Measurements from ENCODE around the gene YES1. TPM values are rescaled to one million over a fixed set of nuclear protein-coding genes. Genes with fewer than 3 reads are reported as not detected.
"Not testable (repeated sequence)": the region's sequence is repeated elsewhere in the genome, so short reads cannot be mapped to it uniquely, and the experiment has no call there.

Gene YES1
- total RNA-seq, 2 experiments from 2014 or later: 22.6 to 22.8 TPM

GRCh38 chr18:809228-809627 lies 2.8 kb downstream of the YES1 start:
- H3K4me1 Mint-ChIP-seq (ENCODE audit: low read depth): peaks cover 68% of the 10 kb centered on the region
- ATAC-seq; DNase-seq; POLR2A ChIA-PET; H3K27me3 Mint-ChIP-seq (ENCODE audit: low read depth); H3K9me3 Mint-ChIP-seq (ENCODE audit: insufficient read depth): not testable (repeated sequence)
- CTCF ChIA-PET: interaction anchor here (2.6 to 10.3 kb wide), 2 partner anchors 22 to 67 kb away, joined by 14 to 170 read pairs; no protein-coding TSS in a partner anchor
- peak overlapping the region; percentile 93 for H3K4me3 Mint-ChIP-seq
- peak overlapping the region; percentile 48 for H3K27ac Mint-ChIP-seq
- H3K36me3 Mint-ChIP-seq (ENCODE audit: low read depth): peaks cover 33% of the 10 kb centered on the region

- H3K36me3 Mint-ChIP-seq (ENCODE audit: low read depth): peaks cover 33% of the 10 kb centered on the region
- H3K4me3 Mint-ChIP-seq: peak overlapping the region; percentile 47
- H3K27me3 Mint-ChIP-seq (ENCODE audit: low read depth): no peaks in the 10 kb centered on the region
- H3K27ac Mint-ChIP-seq: peak overlapping the region; percentile 55
- no peak for DNase-seq
- ATAC-seq: no peak
- H3K9me3 Mint-ChIP-seq (ENCODE audit: insufficient read depth): no peaks in the 10 kb centered on the region
- ChIA-PET CTCF (interaction anchor here (1.8 to 10.3 kb wide), 2 partner anchors 22 to 23 kb away, joined by 18 to 170 read pairs; no protein-coding TSS in a partner anchor), POLR2A (interaction anchor here (0.8 to 1.3 kb wide), 2 partner anchors 22 to 1763 kb away, joined by 3 to 5 read pairs; partner anchors contain the start of genes METTL4 and NDC80)
- H3K4me1 Mint-ChIP-seq (ENCODE audit: low read depth): peaks cover 64% of the 10 kb centered on the region
Observed at GRCh38 chr18:808502-808901, 3.5 kb downstream of the YES1 start.

GRCh38 chr18:808086-808485 lies 4.0 kb downstream of the YES1 start:
- Mint-ChIP-seq H3K36me3 (ENCODE audit: low read depth) (peaks cover 33% of the 10 kb centered on the region), H3K4me1 (ENCODE audit: low read depth) (peaks cover 65% of the 10 kb centered on the region), H3K9me3 (ENCODE audit: insufficient read depth) (no peaks in the 10 kb centered on the region), H3K27me3 (ENCODE audit: low read depth) (no peaks in the 10 kb centered on the region), H3K4me3 (peak overlapping the region; percentile 47), H3K27ac (peak overlapping the region; percentile 45)
- ChIA-PET POLR2A (interaction anchor here (0.8 to 1.4 kb wide), 4 partner anchors 9 to 1763 kb away, joined by 3 to 5 read pairs (median 5); partner anchors contain the start of genes METTL4 and NDC80), CTCF (interaction anchor here (1.0 to 1.8 kb wide), 4 partner anchors 15 to 67 kb away, joined by 3 to 18 read pairs (median 4); no protein-coding TSS in a partner anchor)
- DNase-seq (no peak), ATAC-seq (no peak)

- peaks cover 37% of the 10 kb centered on the region for H3K36me3 Mint-ChIP-seq (ENCODE audit: low read depth)
- DNase-seq (no peak), ATAC-seq (no peak)
- H3K9me3 Mint-ChIP-seq (ENCODE audit: insufficient read depth): no peaks in the 10 kb centered on the region
- ChIA-PET CTCF (interaction anchor here (0.9 to 2.3 kb wide), 4 partner anchors 8 to 28 kb away, joined by 3 to 36 read pairs (median 3); no protein-coding TSS in a partner anchor), POLR2A (no interaction called here)
- peak overlapping the region; percentile 75 for H3K27ac Mint-ChIP-seq
- peak overlapping the region; percentile 72 for H3K4me3 Mint-ChIP-seq
- peaks cover 70% of the 10 kb centered on the region for H3K4me1 Mint-ChIP-seq (ENCODE audit: low read depth)
- no peaks in the 10 kb centered on the region for H3K27me3 Mint-ChIP-seq (ENCODE audit: low read depth)
Observed at GRCh38 chr18:805755-806110, 6.3 kb downstream of the YES1 start.

- Mint-ChIP-seq H3K36me3 (ENCODE audit: low read depth) (peaks cover 41% of the 10 kb centered on the region), H3K9me3 (ENCODE audit: insufficient read depth) (no peaks in the 10 kb centered on the region), H3K27me3 (ENCODE audit: low read depth) (no peaks in the 10 kb centered on the region), H3K27ac (peak overlapping the region; percentile 75), H3K4me3 (peak overlapping the region; percentile 72), H3K4me1 (ENCODE audit: low read depth) (peaks cover 73% of the 10 kb centered on the region)
- ChIA-PET POLR2A (interaction anchor here (1.0 kb wide), 1 partner anchor 26 kb away, joined by 3 read pairs; no protein-coding TSS in a partner anchor), CTCF (interaction anchor here (0.9 to 2.3 kb wide), 4 partner anchors 9 to 29 kb away, joined by 3 to 36 read pairs (median 3); no protein-coding TSS in a partner anchor)
- ATAC-seq: peak; percentile 59
- no peak for DNase-seq
Observed at GRCh38 chr18:805008-805754, 6.9 kb downstream of the YES1 start.

GRCh38 chr18:801137-801536 lies 10.9 kb downstream of the YES1 start:
- no peaks in the 10 kb centered on the region for H3K9me3 Mint-ChIP-seq (ENCODE audit: insufficient read depth)
- ATAC-seq (no peak), DNase-seq (no peak)
- POLR2A ChIA-PET: interaction anchor here (0.6 to 1.8 kb wide), 2 partner anchors 12 to 13 kb away, joined by 3 to 9 read pairs; no protein-coding TSS in a partner anchor
- H3K36me3 Mint-ChIP-seq (ENCODE audit: low read depth): peaks cover 23% of the 10 kb centered on the region
- H3K27me3 Mint-ChIP-seq (ENCODE audit: low read depth): no peaks in the 10 kb centered on the region
- H3K4me1 Mint-ChIP-seq (ENCODE audit: low read depth): peaks cover 62% of the 10 kb centered on the region
- H3K27ac Mint-ChIP-seq: no peak overlapping the region
- no peak overlapping the region for H3K4me3 Mint-ChIP-seq
- CTCF ChIA-PET: interaction anchor here (1.5 to 3.3 kb wide), 3 partner anchors 29 to 72 kb away, joined by 3 to 20 read pairs (median 3); no protein-coding TSS in a partner anchor

- H3K9me3 Mint-ChIP-seq (ENCODE audit: insufficient read depth): no peaks in the 10 kb centered on the region
- no peaks in the 10 kb centered on the region for H3K27me3 Mint-ChIP-seq (ENCODE audit: low read depth)
- ChIA-PET POLR2A (interaction anchor here (1.6 to 1.8 kb wide), 2 partner anchors 8 to 13 kb away, joined by 5 to 9 read pairs; no protein-coding TSS in a partner anchor), CTCF (interaction anchor here (0.9 to 3.3 kb wide), 7 partner anchors 14 to 71 kb away, joined by 3 to 20 read pairs (median 3); no protein-coding TSS in a partner anchor)
- H3K36me3 Mint-ChIP-seq (ENCODE audit: low read depth): peaks cover 29% of the 10 kb centered on the region
- ATAC-seq (no peak), DNase-seq (no peak)
- peaks cover 61% of the 10 kb centered on the region for H3K4me1 Mint-ChIP-seq (ENCODE audit: low read depth)
- no peak overlapping the region for H3K27ac Mint-ChIP-seq
- H3K4me3 Mint-ChIP-seq: no peak overlapping the region
Observed at GRCh38 chr18:799943-800342, 12.1 kb downstream of the YES1 start.

- DNase-seq; H3K27me3 Mint-ChIP-seq (ENCODE audit: low read depth); H3K9me3 Mint-ChIP-seq (ENCODE audit: insufficient read depth); POLR2A ChIA-PET; ATAC-seq; H3K4me3 Mint-ChIP-seq; H3K27ac Mint-ChIP-seq: not testable (repeated sequence)
- H3K36me3 Mint-ChIP-seq (ENCODE audit: low read depth): peaks cover 27% of the 10 kb centered on the region
- CTCF ChIA-PET: interaction anchor here (1.4 kb wide), 1 partner anchor 44 kb away, joined by 4 read pairs; no protein-coding TSS in a partner anchor
- H3K4me1 Mint-ChIP-seq (ENCODE audit: low read depth): peaks cover 46% of the 10 kb centered on the region
Observed at GRCh38 chr18:795383-795782, 16.7 kb downstream of the YES1 start.

GRCh38 chr18:789397-789796 lies 22.6 kb downstream of the YES1 start:
- Mint-ChIP-seq H3K4me3 (no peak overlapping the region), H3K27ac (no peak overlapping the region), H3K9me3 (ENCODE audit: insufficient read depth) (no peaks in the 10 kb centered on the region), H3K27me3 (ENCODE audit: low read depth) (no peaks in the 10 kb centered on the region), H3K36me3 (ENCODE audit: low read depth) (peaks cover 12% of the 10 kb centered on the region), H3K4me1 (ENCODE audit: low read depth) (peaks cover 24% of the 10 kb centered on the region)
- ChIA-PET CTCF (no interaction called here), POLR2A (interaction anchor here (0.6 kb wide), 1 partner anchor 50 kb away, joined by 4 read pairs; no protein-coding TSS in a partner anchor)
- ATAC-seq (no peak), DNase-seq (no peak)

GRCh38 chr18:785242-785641 lies 26.8 kb downstream of the YES1 start:
- Mint-ChIP-seq H3K27me3 (ENCODE audit: low read depth) (no peaks in the 10 kb centered on the region), H3K4me3 (no peak overlapping the region), H3K9me3 (ENCODE audit: insufficient read depth) (no peaks in the 10 kb centered on the region), H3K4me1 (ENCODE audit: low read depth) (peaks cover 30% of the 10 kb centered on the region), H3K36me3 (ENCODE audit: low read depth) (peaks cover 11% of the 10 kb centered on the region), H3K27ac (no peak overlapping the region)
- DNase-seq (no peak), ATAC-seq (peak; percentile 39)
- CTCF ChIA-PET: interaction anchor here (4.8 kb wide), 1 partner anchor 46 kb away, joined by 25 read pairs; no protein-coding TSS in a partner anchor
- POLR2A ChIA-PET: no interaction called here

- Mint-ChIP-seq H3K4me1 (ENCODE audit: low read depth) (peaks cover 35% of the 10 kb centered on the region), H3K27me3 (ENCODE audit: low read depth) (no peaks in the 10 kb centered on the region), H3K9me3 (ENCODE audit: insufficient read depth) (no peaks in the 10 kb centered on the region), H3K27ac (no peak overlapping the region), H3K4me3 (no peak overlapping the region), H3K36me3 (ENCODE audit: low read depth) (peaks cover 13% of the 10 kb centered on the region)
- ChIA-PET CTCF (interaction anchor here (4.8 kb wide), 1 partner anchor 46 kb away, joined by 25 read pairs; no protein-coding TSS in a partner anchor), POLR2A (interaction anchor here (1.5 kb wide), 1 partner anchor 28 kb away, joined by 6 read pairs; no protein-coding TSS in a partner anchor)
- DNase-seq: no peak
- ATAC-seq: no peak
Observed at GRCh38 chr18:784470-785172, 27.4 kb downstream of the YES1 start.

All from activated CD8-positive, alpha-beta T cell treated with anti-CD3 and anti-CD28 coated beads, Interleukin-2, amount 10 ng/mL, durations not matched to agents 7 days and 5 days (primary cell).